Left cardiac atrium (tissue), 4 donors: ENCODE data around the gene NLGN1. TPM values are rescaled to one million over a fixed set of nuclear protein-coding genes. Genes with fewer than 3 reads are reported as not detected.
A peak's percentile ranks its signal among the peaks of the same experiment; 100 is the strongest.
"Not testable (repeated sequence)": the region's sequence is repeated elsewhere in the genome, so short reads cannot be mapped to it uniquely, and the experiment has no call there.

Experiments used
- ATAC-seq, 2 donors: fragments of 200-7000 bp; cut with Tn5 transposase; one replicate each; pipeline ENCODE4 v1.9.1; 2020; ENCODE audit warnings: mild to moderate bottlenecking in 2 of 2, moderate library complexity in 2 of 2
- DNase-seq: peaks from one replicate; pipeline ENCODE4 v3.0.0-alpha.2; 2020
- intact Hi-C, 2 donors: fragments of 100-400 bp; cut with DNase I; formaldehyde crosslinking; loops; one replicate each; pipeline versions ENCODE4 v1.14.1 to v1.15.1; 2022 to 2023
- total RNA-seq, 2 donors: library from RNA; stranded (reverse); fragmentation: NEBNext Ultra II Directional; extraction: Animal tissue kit (Norgen Biotek cat#: 25700); gene quantifications; one replicate each; pipeline ENCODE4 v1.2.1, GENCODE V29; 2021
- donor health status: DM: no; HTN: yes; CAD: no.
- donor health status: DM: no; HTN: yes; CAD: no; lungs with severe emphysema.
- donor health status: DM: yes; HTN: yes; CAD: no.
- donor health status: Dilated cardiomyopathy.

Gene NLGN1
- total RNA-seq, 2 donors from 2014 or later = 2.2 to 2.5 TPM

GRCh38 chr3:174202561-174202960 is 805.0 kb downstream of the NLGN1 start:
- intact Hi-C loops = no loop called here
- no peak for DNase-seq
- peak in 1 of 2 donors; percentile 18 for ATAC-seq

- intact Hi-C loops = no loop called here
- ATAC-seq (no peak), DNase-seq (no peak)
Measured at GRCh38 chr3:174204765-174205164, 807.2 kb downstream of the NLGN1 start.

GRCh38 chr3:174206607-174207192 is 809.2 kb downstream of the NLGN1 start:
- DNase-seq (no peak), ATAC-seq (no peak)
- intact Hi-C loops = no loop called here

GRCh38 chr3:174208161-174208560 is 810.6 kb downstream of the NLGN1 start:
- intact Hi-C loops = no loop called here
- DNase-seq (no peak), ATAC-seq (no peak)

- ATAC-seq, DNase-seq, intact Hi-C loops: not testable (repeated sequence)
Measured at GRCh38 chr3:174211896-174212295, 814.4 kb downstream of the NLGN1 start.

GRCh38 chr3:174215456-174215855 is 817.9 kb downstream of the NLGN1 start:
- ATAC-seq (no peak), DNase-seq (no peak)
- intact Hi-C loops = no loop called here

GRCh38 chr3:174216019-174216418 is 818.5 kb downstream of the NLGN1 start:
- no peak for ATAC-seq
- intact Hi-C loops = no loop called here
- no peak for DNase-seq

GRCh38 chr3:174216946-174217718 is 819.6 kb downstream of the NLGN1 start:
- DNase-seq = no peak
- intact Hi-C loops = no loop called here
- ATAC-seq = no peak

GRCh38 chr3:174218016-174218415 is 820.5 kb downstream of the NLGN1 start:
- intact Hi-C loops = no loop called here
- DNase-seq (no peak), ATAC-seq (no peak)

- DNase-seq (no peak), ATAC-seq (no peak)
- intact Hi-C loops = no loop called here
Measured at GRCh38 chr3:174219738-174220137, 822.2 kb downstream of the NLGN1 start.

- intact Hi-C loops = no loop called here
- DNase-seq (no peak), ATAC-seq (no peak)
Measured at GRCh38 chr3:174220775-174221554, 823.4 kb downstream of the NLGN1 start.

- intact Hi-C loops = no loop called here
- ATAC-seq (peak in 1 of 2 donors; percentile 88), DNase-seq (no peak)
Measured at GRCh38 chr3:174223042-174223441, 825.5 kb downstream of the NLGN1 start.

- intact Hi-C loops = no loop called here
- DNase-seq = no peak
- ATAC-seq = no peak
Measured at GRCh38 chr3:174223626-174224025, 826.1 kb downstream of the NLGN1 start.

GRCh38 chr3:174229916-174230315 is 832.4 kb downstream of the NLGN1 start:
- no peak for DNase-seq
- ATAC-seq = no peak
- intact Hi-C loops = no loop called here

- DNase-seq, ATAC-seq, intact Hi-C loops: not testable (repeated sequence)
Measured at GRCh38 chr3:174232028-174232657, 834.6 kb downstream of the NLGN1 start.

- DNase-seq (no peak), ATAC-seq (no peak)
- intact Hi-C loops = no loop called here
Measured at GRCh38 chr3:174232658-174233429, 835.3 kb downstream of the NLGN1 start.

GRCh38 chr3:174233511-174233910 is 836.0 kb downstream of the NLGN1 start:
- intact Hi-C loops = no loop called here
- DNase-seq (no peak), ATAC-seq (no peak)

- intact Hi-C loops = no loop called here
- DNase-seq (peak; percentile 19), ATAC-seq (no peak)
Measured at GRCh38 chr3:174242311-174243041, 844.9 kb downstream of the NLGN1 start.
